GM06990 (cell line): ENCODE results near the gene CA12.

ENCODE experiments used
- DNase-seq: peaks from one replicate; pipeline ENCODE4 v3.0.0-alpha.2; 2011; ENCODE audit not compliant: insufficient read length; ENCODE audit errors: extremely low read depth
- H3K27me3 ChIP-seq: replicated peaks from 2 replicates; pipeline ENCODE4 v1.6.0; 2011; ENCODE audit warnings: low read length; ENCODE audit not compliant: control insufficient read depth, insufficient read depth
- H3K36me3 ChIP-seq: 2 replicates; pipeline ENCODE4 v1.5.1; 2011; ENCODE audit warnings: low read length; ENCODE audit not compliant: control insufficient read depth, insufficient read depth
- H3K4me3 ChIP-seq: replicated peaks from 2 replicates; pipeline ENCODE4 v1.5.1; 2011; ENCODE audit warnings: low read depth, mild to moderate bottlenecking, control low read depth, low read length
- CTCF ChIP-seq: IDR thresholded peaks from 2 replicates; pipeline ENCODE4 v1.5.1; 2011; ENCODE audit warnings: low read length, control low read depth, mild to moderate bottlenecking, inconsistent platforms; ENCODE audit not compliant: insufficient read depth, poor library complexity, severe bottlenecking

Gene CA12

GRCh38 chr15:63398456-63398855 is 16.8 kb upstream of the CA12 start:
- no peak for TF ChIP-seq CTCF
- Histone ChIP-seq H3K27me3 (no peaks in the 10 kb centered on the region), H3K36me3 (no peaks in the 10 kb centered on the region), H3K4me3 (no peak overlapping the region)
- DNase-seq, result no peak

DNA sequence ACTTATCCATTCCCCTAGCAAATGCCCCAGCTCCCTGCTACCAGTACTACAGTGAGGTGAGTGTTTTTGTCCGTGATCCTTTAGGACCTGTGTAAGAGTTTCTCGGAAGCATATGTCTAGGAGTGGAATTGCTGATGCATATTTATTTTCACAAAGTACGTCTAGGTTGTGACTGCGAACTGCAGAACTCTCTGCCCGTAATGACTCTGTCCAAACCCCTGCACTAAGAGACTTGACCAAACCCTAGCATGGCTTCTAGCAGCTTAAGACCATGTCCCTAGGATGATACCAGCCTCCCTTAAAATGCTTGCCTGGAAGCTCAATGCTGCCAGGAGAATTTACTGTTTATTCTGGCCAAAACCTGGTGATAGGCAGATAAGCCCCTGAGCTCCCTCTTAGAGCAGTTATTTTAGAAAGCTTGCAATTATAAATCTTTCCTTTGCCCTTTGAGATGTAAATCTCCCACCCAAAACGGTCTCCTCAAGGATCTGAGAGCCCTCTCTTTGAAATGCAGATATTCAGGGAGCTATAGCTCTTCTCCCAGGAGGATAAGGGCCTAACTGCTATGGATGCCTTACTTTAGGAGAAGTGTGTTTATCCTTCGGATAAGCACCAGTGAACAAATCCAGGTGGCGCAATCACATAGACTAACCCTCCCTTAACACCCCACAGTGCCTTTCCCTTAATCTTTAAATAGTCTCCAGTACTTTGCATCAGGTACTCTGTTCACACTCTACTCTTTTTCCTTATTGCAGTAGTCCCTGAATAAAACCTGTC is 14.7 kb upstream of the CA12 start:
- no peak for DNase-seq
- no peak for TF ChIP-seq CTCF
- no peak overlapping the region for H3K4me3 ChIP-seq

GRCh38 chr15:63395730-63396151 is 14.1 kb upstream of the CA12 start:
- TF ChIP-seq CTCF, result no peak
- no peaks in the 10 kb centered on the region for H3K36me3 ChIP-seq
- no peak for DNase-seq
- H3K4me3 ChIP-seq, result no peak overlapping the region
- H3K27me3 ChIP-seq, result no peaks in the 10 kb centered on the region

More for the DNA sequence above, 14.7 kb upstream of the CA12 start:
- no peaks in the 10 kb centered on the region for H3K27me3 ChIP-seq
- no peaks in the 10 kb centered on the region for H3K36me3 ChIP-seq

DNA sequence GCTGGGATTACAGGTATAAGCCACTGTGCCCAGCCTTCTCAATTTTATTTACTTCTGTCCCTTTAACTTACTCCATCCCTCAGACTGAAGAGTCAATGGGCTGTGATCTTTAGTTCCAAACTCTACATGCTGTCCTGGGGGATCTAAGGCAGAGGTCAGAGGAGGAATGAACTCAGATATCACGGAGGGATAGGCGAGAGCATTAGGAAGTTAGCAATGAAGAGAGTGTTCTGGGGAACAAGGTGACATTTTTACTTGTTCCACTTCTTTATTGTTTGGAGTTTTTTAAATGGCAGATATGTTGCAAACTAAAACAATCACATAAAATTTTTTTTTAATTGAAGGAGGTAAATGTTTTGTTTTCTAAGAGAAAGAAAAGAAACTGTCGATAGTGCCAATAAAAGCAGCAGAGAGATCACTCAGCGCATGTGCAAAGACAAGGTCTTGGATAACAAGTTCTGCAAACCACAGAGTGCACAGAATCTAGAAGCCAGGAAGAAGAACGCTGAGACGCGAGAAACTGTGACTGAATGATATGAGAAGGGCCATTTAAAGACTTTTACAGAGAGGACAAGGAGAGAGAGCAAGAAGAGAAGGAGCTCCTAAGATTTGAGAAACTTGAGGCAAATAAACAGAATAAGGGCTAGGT is 10.8 kb upstream of the CA12 start:
- no peak overlapping the region for H3K4me3 ChIP-seq
- H3K27me3 ChIP-seq, result no peaks in the 10 kb centered on the region; the same call in 1 of the 2 replicates
- no peaks in the 10 kb centered on the region for H3K36me3 ChIP-seq
- TF ChIP-seq CTCF, result no peak
- DNase-seq, result no peak

GRCh38 chr15:63391669-63392360 is 10.2 kb upstream of the CA12 start:
- Histone ChIP-seq H3K4me3 (no peak overlapping the region), H3K36me3 (no peaks in the 10 kb centered on the region), H3K27me3 (no peaks in the 10 kb centered on the region; the same call in 1 of the 2 replicates)
- no peak for DNase-seq
- no peak for TF ChIP-seq CTCF
